B cell (primary cell): Measurements from ENCODE around the gene ZNF358. TPM values are rescaled to one million over a fixed set of nuclear protein-coding genes. Genes with fewer than 3 reads are reported as not detected.

Experiments
- ATAC-seq: fragments of 200-7000 bp; cut with Tn5 transposase; one replicate; pipeline ENCODE4 v1.10.0; 2021; ENCODE audit warnings: low read depth, mild to moderate bottlenecking, moderate number of reproducible peaks, moderate library complexity
- CTCF ChIA-PET: fragments of 350-600 bp; sonication (Branson Sonifier 250); formaldehyde crosslinking; loops from one replicate; lab custom pipeline; 2021; ENCODE audit warnings: antibody characterized with exemption, inconsistent platforms; lab: Charles Lee
- POLR2A ChIA-PET: fragments of 350-600 bp; sonication (Branson Sonifier 250); formaldehyde crosslinking; loops from one replicate; lab custom pipeline; 2021; ENCODE audit warnings: antibody characterized with exemption; lab: Charles Lee
- DNase-seq: peaks from one replicate; pipeline ENCODE4 v3.0.0; 2013
- H2AFZ ChIP-seq: 2 replicates; pipeline ENCODE4 v1.6.1; 2012; ENCODE audit warnings: mild to moderate bottlenecking, low read depth, low read length; ENCODE audit not compliant: insufficient read depth, poor library complexity, severe bottlenecking
- H3K27ac ChIP-seq, 2 donors: 1 replicate in 1 of 2; 2 replicates in 1 of 2; pipeline ENCODE4 v1.5.1; 2012 to 2013; ENCODE audit warnings: low read length in 2 of 2, mild to moderate bottlenecking in 2 of 2, moderate library complexity in 1 of 2
- H3K27me3 ChIP-seq, 4 experiments: fragments of 200-600 bp in 1 of 4; sonication (generic) in 1 of 4; replicated peaks in 1 of 4; 1 replicate in 2 of 4; 2 replicates in 2 of 4; pipeline versions ENCODE4 v1.6.1 to v1.7.0; 2013 to 2016; ENCODE audit warnings: low read length in 3 of 4, mild to moderate bottlenecking in 2 of 4, mixed read lengths in 1 of 4, moderate library complexity in 1 of 4; ENCODE audit not compliant: insufficient read depth in 4 of 4, control insufficient read depth in 3 of 4; ENCODE audit errors: control extremely low read depth in 1 of 4
- H3K36me3 ChIP-seq, 2 experiments: replicated peaks in 1 of 2; 1 replicate in 1 of 2; 2 replicates in 1 of 2; pipeline versions ENCODE4 v1.6.1 to v1.7.1; 2013; ENCODE audit warnings: low read length in 1 of 2; ENCODE audit not compliant: insufficient read depth in 2 of 2, control insufficient read depth in 1 of 2; ENCODE audit errors: control extremely low read depth in 1 of 2, extremely low read depth in 1 of 2
- H3K4me1 ChIP-seq, 2 donors: fragments of 200-600 bp in 1 of 2; sonication (generic) in 1 of 2; 1 replicate in 1 of 2; 2 replicates in 1 of 2; pipeline versions ENCODE4 v1.5.1 to v1.6.1; 2013 to 2017; ENCODE audit warnings: low read length in 2 of 2; ENCODE audit not compliant: control insufficient read depth in 2 of 2, insufficient read depth in 2 of 2
- H3K4me2 ChIP-seq: replicated peaks from 2 replicates; pipeline ENCODE3; 2012; ENCODE audit warnings: mild to moderate bottlenecking, low read depth, low read length; ENCODE audit not compliant: poor library complexity, severe bottlenecking
- H3K4me3 ChIP-seq, 5 experiments: fragments of 200-600 bp in 1 of 5; sonication (generic) in 1 of 5; 1 replicate in 3 of 5; 2 replicates in 2 of 5; pipeline versions ENCODE4 v1.5.1 to v1.7.0; 2011 to 2016; ENCODE audit warnings: low read length in 4 of 5, mild to moderate bottlenecking in 4 of 5, low read depth in 2 of 5, control low read depth in 1 of 5, moderate library complexity in 1 of 5; ENCODE audit not compliant: insufficient read depth in 1 of 5; ENCODE audit errors: control extremely low read depth in 1 of 5, extremely low read depth in 1 of 5
- H3K79me2 ChIP-seq: fragments of 200-600 bp; sonication (generic); one replicate; pipeline ENCODE4 v1.6.0; 2016; ENCODE audit warnings: low read length; ENCODE audit not compliant: control insufficient read depth, insufficient read depth
- H3K9ac ChIP-seq: fragments of 200-600 bp; sonication (generic); 2 replicates; pipeline ENCODE4 v1.6.1; 2017; ENCODE audit warnings: mild to moderate bottlenecking, low read length, moderate library complexity
- H3K9me3 ChIP-seq, 3 donors: one replicate each; pipeline versions ENCODE4 v1.6.1 to v1.7.1; 2013; ENCODE audit warnings: low read length in 2 of 3; ENCODE audit not compliant: control insufficient read depth in 2 of 3, insufficient read depth in 1 of 3; ENCODE audit errors: control extremely low read depth in 1 of 3
- H4K20me1 ChIP-seq: 2 replicates; pipeline ENCODE4 v1.6.0; 2012; ENCODE audit warnings: mild to moderate bottlenecking, low read length; ENCODE audit not compliant: insufficient read depth, control insufficient read depth, poor library complexity, severe bottlenecking
- H3K27ac Mint-ChIP-seq: one replicate; pipeline ENCODE4 v1.8.0; 2021; ENCODE audit warnings: mixed read lengths
- H3K27me3 Mint-ChIP-seq: one replicate; pipeline ENCODE4 v1.8.0; 2021; ENCODE audit warnings: mixed read lengths
- H3K4me1 Mint-ChIP-seq: one replicate; pipeline ENCODE4 v1.8.0; 2021; ENCODE audit warnings: mixed read lengths
- H3K4me3 Mint-ChIP-seq: one replicate; pipeline ENCODE4 v1.8.0; 2021; ENCODE audit warnings: mixed read lengths
- H3K9me3 Mint-ChIP-seq: one replicate; pipeline ENCODE4 v1.8.0; 2022; ENCODE audit warnings: mixed read lengths; ENCODE audit not compliant: insufficient read depth
- EZH2 ChIP-seq: IDR thresholded peaks from 2 replicates; pipeline ENCODE4 v1.6.1; 2012; ENCODE audit warnings: borderline replicate concordance, low read depth, mild to moderate bottlenecking, moderate library complexity, low read length; ENCODE audit not compliant: insufficient read depth, poor library complexity, severe bottlenecking
- WGBS: methylation state at CpG from one replicate; pipeline ENCODE4 v1.1.5; 2013; ENCODE audit warnings: missing lambda C conversion rate; ENCODE audit not compliant: insufficient coverage; 5-methylcytosine and 5-hydroxymethylcytosine counted together
- intact Hi-C: fragments of 100-400 bp; cut with micrococcal nuclease; formaldehyde crosslinking; loops from one replicate; pipeline ENCODE4 v1.10.0; 2022
- polyA plus RNA-seq: library from polyadenylated mRNA; depleted of rRNA; stranded (reverse); fragments of >200 nt; gene quantifications from 2 replicates; pipeline ENCODE4 v1.2.3, GENCODE V29; 2012
- total RNA-seq, 2 donors: library from RNA; stranded (reverse); fragments of 120-200 nt in 1 of 2; gene quantifications; 1 replicate in 1 of 2; 2 replicates in 1 of 2; pipeline versions ENCODE4 v1.2.3 to v1.2.4, GENCODE V29; 2013 to 2022
- TF ChIP-seq, protein P1 (sequence below): fragments of 200-600 bp; IDR thresholded peaks from one replicate; pipeline ENCODE4 v1.8.0; 2022; ENCODE audit warnings: antibody characterized with exemption, mild to moderate bottlenecking

Gene ZNF358
- total and polyA plus RNA-seq, 2 donors (not counting 1 experiment from before 2014, with no cell fraction given): 8.5 to 17.5 TPM

GRCh38 chr19:7554565-7554964, 38.7 kb downstream of the ZNF358 start:
- Histone ChIP-seq H2AFZ (no peak overlapping the region), H3K4me1 (no peaks in the 10 kb centered on the region), H3K4me3 (no peak overlapping the region), H3K27ac (no peak overlapping the region), H3K27me3 (no peaks in the 10 kb centered on the region), H3K4me2 (no peak overlapping the region), H3K36me3 (peaks cover 0 to 64% of the 10 kb centered on the region in 2 experiments), H3K9ac (no peak overlapping the region), H3K9me3 (peaks cover 0 to 12% (median 0%) of the 10 kb centered on the region in 3 donors), H3K79me2 (no peaks in the 10 kb centered on the region), H4K20me1 (no peaks in the 10 kb centered on the region)
- intact Hi-C loops: no loop called here
- DNase-seq (peak; percentile 7), ATAC-seq (no peak)
- no peak overlapping the region for H3K27ac Mint-ChIP-seq
- no peaks in the 10 kb centered on the region for H3K27me3 Mint-ChIP-seq
- TF ChIP-seq, protein P1, sequence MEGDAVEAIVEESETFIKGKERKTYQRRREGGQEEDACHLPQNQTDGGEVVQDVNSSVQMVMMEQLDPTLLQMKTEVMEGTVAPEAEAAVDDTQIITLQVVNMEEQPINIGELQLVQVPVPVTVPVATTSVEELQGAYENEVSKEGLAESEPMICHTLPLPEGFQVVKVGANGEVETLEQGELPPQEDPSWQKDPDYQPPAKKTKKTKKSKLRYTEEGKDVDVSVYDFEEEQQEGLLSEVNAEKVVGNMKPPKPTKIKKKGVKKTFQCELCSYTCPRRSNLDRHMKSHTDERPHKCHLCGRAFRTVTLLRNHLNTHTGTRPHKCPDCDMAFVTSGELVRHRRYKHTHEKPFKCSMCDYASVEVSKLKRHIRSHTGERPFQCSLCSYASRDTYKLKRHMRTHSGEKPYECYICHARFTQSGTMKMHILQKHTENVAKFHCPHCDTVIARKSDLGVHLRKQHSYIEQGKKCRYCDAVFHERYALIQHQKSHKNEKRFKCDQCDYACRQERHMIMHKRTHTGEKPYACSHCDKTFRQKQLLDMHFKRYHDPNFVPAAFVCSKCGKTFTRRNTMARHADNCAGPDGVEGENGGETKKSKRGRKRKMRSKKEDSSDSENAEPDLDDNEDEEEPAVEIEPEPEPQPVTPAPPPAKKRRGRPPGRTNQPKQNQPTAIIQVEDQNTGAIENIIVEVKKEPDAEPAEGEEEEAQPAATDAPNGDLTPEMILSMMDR: no peak
- no peak for TF ChIP-seq EZH2
- no peaks in the 10 kb centered on the region for H3K9me3 Mint-ChIP-seq
- H3K4me1 Mint-ChIP-seq: peaks cover 3% of the 10 kb centered on the region
- 98% methylated on average over 26 of the region's 28 CpGs for WGBS
- POLR2A ChIA-PET: no interaction called here
- no peak overlapping the region for H3K4me3 Mint-ChIP-seq
- CTCF ChIA-PET: interaction anchor here (0.5 to 1.3 kb wide), 2 partner anchors 14 to 152 kb away, joined by 3 to 5 read pairs; no protein-coding TSS in a partner anchor

GRCh38 chr19:7554990-7555864, 39.3 kb downstream of the ZNF358 start:
- no peaks in the 10 kb centered on the region for H3K27me3 ChIP-seq
- POLR2A ChIA-PET: no interaction called here
- H3K4me1 Mint-ChIP-seq: peaks cover 3% of the 10 kb centered on the region
- H3K9me3 ChIP-seq: peaks cover 0 to 12% (median 0%) of the 10 kb centered on the region in 3 donors
- H3K4me1 ChIP-seq: no peaks in the 10 kb centered on the region
- DNase-seq (peak; percentile 17), ATAC-seq (no peak)
- H3K27ac Mint-ChIP-seq: no peak overlapping the region
- CTCF ChIA-PET: interaction anchor here (0.5 to 1.3 kb wide), 3 partner anchors 13 to 152 kb away, joined by 3 to 5 read pairs (median 3); no protein-coding TSS in a partner anchor
- peaks cover 0 to 61% of the 10 kb centered on the region in 2 experiments for H3K36me3 ChIP-seq
- TF ChIP-seq, protein P1: no peak
- no peak for TF ChIP-seq EZH2
- H3K4me3 ChIP-seq: no peak overlapping the region
- no peak overlapping the region for H3K4me2 ChIP-seq
- no peak overlapping the region for H3K27ac ChIP-seq
- no peaks in the 10 kb centered on the region for H3K27me3 Mint-ChIP-seq
- no peaks in the 10 kb centered on the region for H4K20me1 ChIP-seq
- H3K4me3 Mint-ChIP-seq: no peak overlapping the region
- no peak overlapping the region for H2AFZ ChIP-seq
- 97% methylated on average over 53 of the region's 62 CpGs for WGBS
- H3K9me3 Mint-ChIP-seq: peaks cover 1% of the 10 kb centered on the region
- no peak overlapping the region for H3K9ac ChIP-seq
- intact Hi-C loops: no loop called here
- H3K79me2 ChIP-seq: no peaks in the 10 kb centered on the region
